ENCODE data around the gene PNCK. TPM values are rescaled to one million over a fixed set of nuclear protein-coding genes. Genes with fewer than 3 reads are reported as not detected.

The PNCK gene
- total and polyA plus RNA-seq, 7 donors: 4.6 to 135 (median 49.6) TPM; not detected in 2

GRCh38 chrX:153636716-153637115 is 36.9 kb downstream of the PNCK start:
- Histone ChIP-seq H3K9me3 (no peaks in the 10 kb centered on the region), H3K4me3 (no peak overlapping the region), H3K27me3 (peaks cover 5 to 9% (median 6%) of the 10 kb centered on the region in 3 donors), H3K36me3 (no peaks in the 10 kb centered on the region), H3K4me1 (peaks cover 0 to 2% (median 0%) of the 10 kb centered on the region in 4 donors), H3K27ac (no peak overlapping the region)
- peak; percentile 40 for DNase-seq
- intact Hi-C loops (cut with DNase I): no loop called here
- TF ChIP-seq POLR2A (IDR thresholded peaks at IDR 0.05) (no peak), EP300 (IDR thresholded peaks at IDR 0.05) (no peak), CTCF (IDR thresholded peaks at IDR 0.05) (no peak)
- WGBS, 2 donors: 46 to 83% methylated on average over 5 of the region's 5 CpGs

DNA sequence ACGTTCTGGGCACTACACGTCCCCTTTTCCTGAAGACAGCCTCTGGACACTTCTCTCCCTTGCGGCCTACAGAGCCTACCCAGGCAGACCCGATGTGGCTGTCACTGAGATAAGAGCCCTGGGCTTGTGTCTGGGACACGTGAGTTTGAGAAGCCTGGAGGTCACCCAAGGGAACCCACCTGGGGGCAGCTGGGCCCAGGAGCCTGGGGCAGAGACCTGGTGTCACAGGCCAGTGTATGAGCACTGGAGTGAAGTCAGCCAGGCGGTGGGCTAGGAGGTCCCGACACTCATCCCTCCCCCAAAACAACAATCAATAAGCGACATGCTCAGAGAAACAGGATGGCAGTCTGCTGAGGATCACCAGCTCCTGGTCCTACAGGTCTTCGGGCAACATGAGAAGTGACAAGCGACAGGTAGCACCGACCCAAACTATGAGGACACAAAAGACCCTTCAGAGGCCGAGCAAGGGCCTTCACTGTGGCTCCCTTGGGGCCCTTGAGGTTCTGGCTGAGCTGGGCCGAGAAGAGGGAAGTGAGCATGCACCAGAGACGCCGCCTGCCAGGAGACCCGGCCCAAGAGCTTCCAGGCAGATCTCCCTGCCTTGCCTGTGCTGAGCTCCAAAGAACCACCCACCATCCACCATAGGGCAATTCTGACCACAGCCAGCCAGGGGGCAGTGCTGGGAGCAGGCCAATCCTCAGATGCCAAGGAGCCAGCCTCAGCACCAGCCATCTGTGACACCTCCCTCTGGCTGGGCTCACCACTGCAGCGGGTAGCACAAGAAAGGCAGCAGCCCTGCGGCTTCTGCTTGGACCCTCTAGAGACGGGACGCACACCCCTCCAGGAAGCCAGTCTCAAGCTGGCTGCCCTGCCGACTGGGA is 37.6 kb downstream of the PNCK start:
- TF ChIP-seq CTCF (IDR thresholded peaks at IDR 0.05) (no peak), POLR2A (IDR thresholded peaks at IDR 0.05) (no peak), POLR2AphosphoS5 (IDR thresholded peaks at IDR 0.05) (no peak), EP300 (IDR thresholded peaks at IDR 0.05) (no peak)
- Histone ChIP-seq H3K27ac (no peak overlapping the region), H3K36me3 (no peaks in the 10 kb centered on the region), H3K4me1 (no peaks in the 10 kb centered on the region), H3K9me3 (no peaks in the 10 kb centered on the region), H3K4me3 (no peak overlapping the region), H3K27me3 (peaks cover 0 to 2% (median 0%) of the 10 kb centered on the region in 3 donors)
- 73 to 83% methylated on average over 21 of the region's 21 CpGs for WGBS, 2 donors
- intact Hi-C loops (cut with DNase I): no loop called here
- DNase-seq: peak; percentile 50

- Histone ChIP-seq H3K4me3 (no peak overlapping the region), H3K27me3 (no peaks in the 10 kb centered on the region), H3K36me3 (no peaks in the 10 kb centered on the region), H3K9me3 (no peaks in the 10 kb centered on the region), H3K27ac (no peak overlapping the region), H3K4me1 (no peaks in the 10 kb centered on the region)
- intact Hi-C loops (cut with DNase I): no loop called here
- TF ChIP-seq EP300 (IDR thresholded peaks at IDR 0.05): no peak
- no peak for TF ChIP-seq POLR2AphosphoS5 (IDR thresholded peaks at IDR 0.05)
- TF ChIP-seq CTCF (IDR thresholded peaks at IDR 0.05): no peak
- TF ChIP-seq POLR2A (IDR thresholded peaks at IDR 0.05): no peak
- WGBS, 2 donors: 88 to 89% methylated on average over 6 of the region's 6 CpGs
- DNase-seq: peak; percentile 44
These were observed 38.2 kb downstream of the PNCK start for GRCh38 chrX:153635388-153635787.

- 56 to 70% methylated on average over 15 of the region's 15 CpGs for WGBS, 2 donors
- Histone ChIP-seq H3K27ac (no peak overlapping the region), H3K9me3 (no peaks in the 10 kb centered on the region), H3K4me1 (no peaks in the 10 kb centered on the region), H3K36me3 (no peaks in the 10 kb centered on the region), H3K27me3 (no peaks in the 10 kb centered on the region), H3K4me3 (no peak overlapping the region)
- peak; percentile 55 for DNase-seq
- intact Hi-C loops (cut with DNase I): no loop called here
- TF ChIP-seq POLR2A (IDR thresholded peaks at IDR 0.05) (no peak), POLR2AphosphoS5 (IDR thresholded peaks at IDR 0.05) (no peak), EP300 (IDR thresholded peaks at IDR 0.05) (no peak), CTCF (IDR thresholded peaks at IDR 0.05) (no peak)
These were observed 38.8 kb downstream of the PNCK start for GRCh38 chrX:153634832-153635231.

Data from sigmoid colon (tissue), 7 donors.